Middle frontal gyrus (tissue), 1 donor: ENCODE results near the gene NHLRC1.

Experiments used
- DNase-seq: peaks from one replicate; pipeline ENCODE4 v3.0.0-alpha.2; 2015; ENCODE audit warnings: low spot score; ENCODE audit errors: extremely low spot score

NHLRC1 gene

GRCh38 chr6:18087396-18088165 lies 34.9 kb downstream of the NHLRC1 start:
- no peak for DNase-seq

- no peak for DNase-seq
Measured at GRCh38 chr6:18081025-18081668, 41.3 kb downstream of the NHLRC1 start.

GRCh38 chr6:18080544-18080943 lies 41.9 kb downstream of the NHLRC1 start:
- DNase-seq: no peak

- no peak for DNase-seq
Measured at GRCh38 chr6:18078866-18079265, 43.6 kb downstream of the NHLRC1 start.

GRCh38 chr6:18076231-18076630 lies 46.2 kb downstream of the NHLRC1 start:
- DNase-seq: no peak

- no peak for DNase-seq
Measured at GRCh38 chr6:18072841-18073240, 49.6 kb downstream of the NHLRC1 start.

- no peak for DNase-seq
Measured at GRCh38 chr6:18070486-18070885, 52.0 kb downstream of the NHLRC1 start.
